ENCODE measurements around the gene NAA11. TPM values are rescaled to one million over a fixed set of nuclear protein-coding genes. Genes with fewer than 3 reads are reported as not detected.

The NAA11 gene
- total RNA-seq, 6 experiments from 2014 or later, result not detected

DNA sequence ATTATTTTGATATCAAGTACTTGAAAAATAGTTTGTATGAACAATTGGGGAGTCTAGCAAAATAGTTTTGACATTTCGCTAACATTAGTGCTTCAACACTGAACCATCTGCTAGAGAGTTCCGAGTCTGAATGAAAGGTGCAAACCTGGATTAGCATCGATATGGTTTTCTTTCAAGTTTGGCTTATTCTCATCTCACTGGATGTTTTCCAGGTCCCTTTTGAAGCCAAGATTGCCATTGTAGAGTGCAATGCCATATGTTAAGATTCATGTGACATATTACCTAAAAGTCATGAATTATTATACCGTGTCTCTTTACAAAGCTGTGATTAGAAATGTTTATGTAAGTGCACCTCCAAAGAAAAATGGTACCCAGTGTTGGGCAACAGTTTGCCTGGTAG, 36.8 kb upstream of the NAA11 start:
- TF ChIP-seq POLR2A (IDR thresholded peaks at IDR 0.05), result no peak
- TF ChIP-seq, protein P1, sequence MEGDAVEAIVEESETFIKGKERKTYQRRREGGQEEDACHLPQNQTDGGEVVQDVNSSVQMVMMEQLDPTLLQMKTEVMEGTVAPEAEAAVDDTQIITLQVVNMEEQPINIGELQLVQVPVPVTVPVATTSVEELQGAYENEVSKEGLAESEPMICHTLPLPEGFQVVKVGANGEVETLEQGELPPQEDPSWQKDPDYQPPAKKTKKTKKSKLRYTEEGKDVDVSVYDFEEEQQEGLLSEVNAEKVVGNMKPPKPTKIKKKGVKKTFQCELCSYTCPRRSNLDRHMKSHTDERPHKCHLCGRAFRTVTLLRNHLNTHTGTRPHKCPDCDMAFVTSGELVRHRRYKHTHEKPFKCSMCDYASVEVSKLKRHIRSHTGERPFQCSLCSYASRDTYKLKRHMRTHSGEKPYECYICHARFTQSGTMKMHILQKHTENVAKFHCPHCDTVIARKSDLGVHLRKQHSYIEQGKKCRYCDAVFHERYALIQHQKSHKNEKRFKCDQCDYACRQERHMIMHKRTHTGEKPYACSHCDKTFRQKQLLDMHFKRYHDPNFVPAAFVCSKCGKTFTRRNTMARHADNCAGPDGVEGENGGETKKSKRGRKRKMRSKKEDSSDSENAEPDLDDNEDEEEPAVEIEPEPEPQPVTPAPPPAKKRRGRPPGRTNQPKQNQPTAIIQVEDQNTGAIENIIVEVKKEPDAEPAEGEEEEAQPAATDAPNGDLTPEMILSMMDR (IDR thresholded peaks at IDR 0.05), result no peak
- Histone ChIP-seq H3K27ac (no peak overlapping the region), H3K4me1 (no peaks in the 10 kb centered on the region), H3K36me3 (no peaks in the 10 kb centered on the region), H3K9me3 (no peaks in the 10 kb centered on the region), H3K4me3 (no peak overlapping the region), H3K27me3 (no peaks in the 10 kb centered on the region)
- DNase-seq (no peak), ATAC-seq (no peak)
- intact Hi-C loops (cut with DNase I), result no loop called here
- 72% methylated on average over 4 of the region's 4 CpGs for whole genome bisulfite sequencing (ENCODE audit: insufficient coverage, low coverage, low lambda C conversion rate, missing lambda C conversion rate)

- no peaks in the 10 kb centered on the region for H3K9me3 ChIP-seq
- DNase-seq (no peak), ATAC-seq (no peak)
- H3K27me3 ChIP-seq, result no peaks in the 10 kb centered on the region
- no peaks in the 10 kb centered on the region for H3K36me3 ChIP-seq
- no peak for TF ChIP-seq POLR2A (IDR thresholded peaks at IDR 0.05)
- TF ChIP-seq, protein P1 (IDR thresholded peaks at IDR 0.05), result no peak
- no peak overlapping the region for H3K27ac ChIP-seq
- intact Hi-C loops (cut with DNase I), result no loop called here
- H3K4me1 ChIP-seq, result no peaks in the 10 kb centered on the region
- H3K4me3 ChIP-seq, result no peak overlapping the region
Observed at GRCh38 chr4:79360006-79360405, 34.1 kb upstream of the NAA11 start.

DNA sequence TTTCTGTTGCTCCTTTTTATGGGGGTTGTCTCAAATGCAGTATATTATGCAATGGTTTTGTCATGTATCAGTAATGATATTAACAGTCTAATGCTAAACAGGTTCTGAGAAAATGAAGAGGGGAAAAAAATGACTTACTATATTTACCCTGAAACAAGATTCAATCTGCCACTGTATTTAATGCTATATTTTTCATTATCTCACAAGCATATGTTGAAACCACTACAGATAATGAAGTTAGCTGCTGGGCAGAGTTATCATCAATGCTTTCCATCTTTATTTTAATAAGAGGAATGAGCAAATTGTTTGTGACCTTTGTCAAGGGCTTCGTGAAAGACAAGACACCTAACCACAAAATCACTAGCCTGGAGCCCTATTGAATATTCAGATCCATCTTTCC, 32.6 kb upstream of the NAA11 start:
- Histone ChIP-seq H3K27ac (no peak overlapping the region), H3K27me3 (no peaks in the 10 kb centered on the region), H3K4me1 (no peaks in the 10 kb centered on the region), H3K36me3 (no peaks in the 10 kb centered on the region), H3K9me3 (no peaks in the 10 kb centered on the region), H3K4me3 (no peak overlapping the region)
- no peak for TF ChIP-seq POLR2A (IDR thresholded peaks at IDR 0.05)
- TF ChIP-seq, protein P1 (IDR thresholded peaks at IDR 0.05), result no peak
- intact Hi-C loops (cut with DNase I), result no loop called here
- no peak for DNase-seq
- WGBS (ENCODE audit: insufficient coverage, low coverage, low lambda C conversion rate, missing lambda C conversion rate), result 40% methylated on average over 1 of the region's 1 CpG
- ATAC-seq, result no peak

DNA sequence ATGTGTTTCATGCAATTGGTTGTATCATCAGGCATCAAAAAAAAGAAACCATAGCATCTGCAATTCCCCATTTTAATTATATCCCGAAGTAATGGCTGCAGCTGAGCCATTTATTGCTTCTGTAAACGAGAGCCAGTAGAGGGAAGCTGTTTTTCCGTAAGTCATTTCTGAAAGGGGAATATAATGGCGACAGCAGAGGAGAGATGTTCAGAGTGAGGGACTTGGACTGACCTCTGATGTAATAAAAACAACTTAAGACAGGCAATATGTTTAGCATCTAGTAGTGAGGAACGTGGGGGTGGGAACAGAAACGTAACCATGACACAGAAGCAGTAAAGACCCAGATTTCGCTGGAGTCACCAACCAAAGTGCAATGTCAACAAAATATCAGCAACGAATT, 31.5 kb upstream of the NAA11 start:
- H3K4me1 ChIP-seq, result no peaks in the 10 kb centered on the region
- 46% methylated on average over 8 of the region's 8 CpGs for WGBS (ENCODE audit: insufficient coverage, low coverage, low lambda C conversion rate, missing lambda C conversion rate)
- H3K4me3 ChIP-seq, result no peak overlapping the region
- no peaks in the 10 kb centered on the region for H3K36me3 ChIP-seq
- no peak for ATAC-seq
- H3K9me3 ChIP-seq, result no peaks in the 10 kb centered on the region
- intact Hi-C loops (cut with DNase I), result no loop called here
- DNase-seq, result no peak
- H3K27ac ChIP-seq, result no peak overlapping the region
- H3K27me3 ChIP-seq, result no peaks in the 10 kb centered on the region
- TF ChIP-seq, protein P1 (IDR thresholded peaks at IDR 0.05), result no peak
- TF ChIP-seq POLR2A (IDR thresholded peaks at IDR 0.05), result no peak

GRCh38 chr4:79353075-79353474, 27.2 kb upstream of the NAA11 start:
- TF ChIP-seq, protein P1 (IDR thresholded peaks at IDR 0.05), result no peak
- no peak for TF ChIP-seq POLR2A (IDR thresholded peaks at IDR 0.05)
- Histone ChIP-seq H3K4me3 (no peak overlapping the region), H3K4me1 (no peaks in the 10 kb centered on the region), H3K36me3 (no peaks in the 10 kb centered on the region), H3K27ac (no peak overlapping the region), H3K27me3 (no peaks in the 10 kb centered on the region), H3K9me3 (no peaks in the 10 kb centered on the region)
- intact Hi-C loops (cut with DNase I), result no loop called here
- 25% methylated on average over 1 of the region's 1 CpG for WGBS (ENCODE audit: insufficient coverage, low coverage, low lambda C conversion rate, missing lambda C conversion rate)
- ATAC-seq, result no peak
- DNase-seq, result no peak

Measured in right lobe of liver (tissue), 6 donors.